Ectodermal cell (in vitro differentiated cells): ENCODE data around the gene DDAH2.

Experiments
- H3K27ac ChIP-seq: 2 replicates; pipeline ENCODE4 v1.7.0; 2013; ENCODE audit warnings: mild to moderate bottlenecking, low read depth, low read length; ENCODE audit not compliant: insufficient read depth, poor library complexity, severe bottlenecking
- H3K27me3 ChIP-seq: 2 replicates; pipeline ENCODE4 v1.7.0; 2013; ENCODE audit warnings: mild to moderate bottlenecking, low read length; ENCODE audit not compliant: insufficient read depth, control insufficient read depth, poor library complexity, severe bottlenecking
- H3K36me3 ChIP-seq: one replicate; pipeline ENCODE4 v1.7.0; 2013; ENCODE audit warnings: low read length; ENCODE audit not compliant: control insufficient read depth, insufficient read depth
- H3K4me1 ChIP-seq: one replicate; pipeline ENCODE4 v1.7.0; 2013; ENCODE audit warnings: low read length; ENCODE audit not compliant: control insufficient read depth, insufficient read depth
- H3K4me3 ChIP-seq: 2 replicates; pipeline ENCODE4 v1.7.0; 2013; ENCODE audit warnings: low read depth, low read length, control low read depth; ENCODE audit not compliant: insufficient read depth
- H3K9me3 ChIP-seq: 2 replicates; pipeline ENCODE4 v1.7.0; 2013; ENCODE audit warnings: mild to moderate bottlenecking, low read length, moderate library complexity; ENCODE audit not compliant: control insufficient read depth
- WGBS, 2 experiments: methylation state at CpG; one replicate each; pipeline ENCODE4 v1.1.7; 2013; ENCODE audit warnings: missing lambda C conversion rate in 2 of 2; 5-methylcytosine and 5-hydroxymethylcytosine counted together

DDAH2 gene

DNA sequence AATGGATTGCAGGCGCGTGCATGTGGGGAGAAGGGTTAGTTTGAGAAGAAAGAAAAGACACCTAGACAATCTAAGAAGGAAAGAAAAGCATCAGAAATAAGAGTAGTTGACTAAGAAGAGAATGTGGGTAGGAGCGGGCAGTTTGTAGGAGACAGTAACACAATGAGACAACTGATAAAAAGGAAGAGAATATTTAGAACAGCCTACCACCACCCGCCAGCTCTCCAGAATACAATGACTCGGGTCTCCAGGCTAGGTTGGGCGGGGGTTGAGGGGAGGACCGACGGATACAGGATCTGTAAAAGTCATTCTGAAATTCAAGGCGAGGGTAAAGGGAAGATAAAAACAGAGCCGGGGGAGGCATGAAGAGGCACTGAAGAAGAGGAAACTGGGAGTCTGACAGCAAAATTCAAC lies 26.7 kb downstream of the DDAH2 start:
- no peaks in the 10 kb centered on the region for H3K36me3 ChIP-seq
- no peaks in the 10 kb centered on the region for H3K9me3 ChIP-seq
- peaks cover 11% of the 10 kb centered on the region for H3K27me3 ChIP-seq
- WGBS, 2 experiments = 4 to 6% methylated on average over 9 to 10 of the region's 10 CpGs
- peak overlapping the region; percentile 88 for H3K4me3 ChIP-seq
- peak overlapping the region; percentile 89 for H3K27ac ChIP-seq
- H3K4me1 ChIP-seq = peaks cover 9% of the 10 kb centered on the region

GRCh38 chr6:31701666-31702404 lies 27.3 kb downstream of the DDAH2 start:
- Histone ChIP-seq H3K36me3 (no peaks in the 10 kb centered on the region), H3K27me3 (peaks cover 6% of the 10 kb centered on the region), H3K4me1 (peaks cover 9% of the 10 kb centered on the region), H3K9me3 (no peaks in the 10 kb centered on the region), H3K4me3 (peak overlapping the region; percentile 88), H3K27ac (no peak overlapping the region)
- 64 to 68% methylated on average over 7 of the region's 7 CpGs for WGBS, 2 experiments

DNA sequence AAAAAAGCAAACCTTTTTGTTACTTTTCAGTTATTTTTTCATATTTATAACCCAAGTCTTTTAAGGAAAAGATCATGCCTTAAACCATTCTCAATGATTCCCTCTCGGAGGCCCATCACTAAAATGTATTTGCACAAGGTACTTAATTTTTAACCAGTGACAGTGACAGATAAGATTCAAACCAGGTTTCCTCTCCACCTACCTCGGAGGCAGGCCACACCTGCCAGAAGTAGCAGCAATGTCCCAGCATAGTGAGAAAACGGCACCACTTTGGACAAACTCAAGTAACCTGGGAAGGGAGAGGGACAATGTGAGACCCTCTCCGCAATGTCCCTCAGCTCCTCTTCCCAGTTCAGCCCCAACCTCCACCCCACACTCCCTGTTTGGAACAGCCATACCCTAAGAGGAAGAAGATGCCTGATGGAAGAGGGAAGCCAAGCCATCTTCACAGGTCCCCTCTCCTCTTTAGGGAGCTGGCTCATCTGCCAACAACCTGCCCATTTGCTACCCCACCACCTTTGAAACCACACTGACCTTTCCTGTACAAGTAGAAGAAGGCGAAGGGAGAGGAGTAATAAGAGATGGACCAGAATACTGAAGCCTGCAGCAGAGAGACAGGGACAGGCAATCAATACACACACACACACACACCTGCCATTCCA lies 28.2 kb downstream of the DDAH2 start:
- WGBS, 2 experiments = 93 to 99% methylated on average over 4 to 5 of the region's 5 CpGs
- Histone ChIP-seq H3K4me1 (peaks cover 9% of the 10 kb centered on the region), H3K27me3 (no peaks in the 10 kb centered on the region), H3K36me3 (no peaks in the 10 kb centered on the region), H3K27ac (no peak overlapping the region), H3K4me3 (no peak overlapping the region), H3K9me3 (no peaks in the 10 kb centered on the region)

DNA sequence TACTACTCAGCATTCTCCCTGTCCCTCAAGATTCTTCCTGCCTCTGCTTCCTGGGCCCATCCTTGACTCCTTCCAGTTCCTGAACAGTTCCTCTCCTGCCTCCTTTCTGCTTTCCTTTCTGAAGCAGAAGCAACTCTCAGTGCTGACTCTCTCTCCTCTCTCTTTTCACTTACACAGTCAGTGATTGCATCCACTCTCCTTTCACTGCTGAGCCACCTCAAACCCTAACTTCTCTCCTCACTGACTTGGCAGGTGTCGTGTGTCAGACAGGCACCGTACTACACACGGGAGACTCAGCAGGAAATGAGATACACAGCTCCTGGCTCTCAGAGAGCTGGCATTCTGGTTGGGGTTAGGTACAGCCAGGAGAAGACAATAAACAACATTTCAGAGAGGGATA lies 31.5 kb downstream of the DDAH2 start:
- H3K4me1 ChIP-seq = peaks cover 9% of the 10 kb centered on the region
- no peaks in the 10 kb centered on the region for H3K9me3 ChIP-seq
- no peak overlapping the region for H3K4me3 ChIP-seq
- peaks cover 12% of the 10 kb centered on the region for H3K36me3 ChIP-seq
- H3K27ac ChIP-seq = no peak overlapping the region
- 87 to 93% methylated on average over 3 of the region's 3 CpGs for WGBS, 2 experiments
- no peaks in the 10 kb centered on the region for H3K27me3 ChIP-seq

DNA sequence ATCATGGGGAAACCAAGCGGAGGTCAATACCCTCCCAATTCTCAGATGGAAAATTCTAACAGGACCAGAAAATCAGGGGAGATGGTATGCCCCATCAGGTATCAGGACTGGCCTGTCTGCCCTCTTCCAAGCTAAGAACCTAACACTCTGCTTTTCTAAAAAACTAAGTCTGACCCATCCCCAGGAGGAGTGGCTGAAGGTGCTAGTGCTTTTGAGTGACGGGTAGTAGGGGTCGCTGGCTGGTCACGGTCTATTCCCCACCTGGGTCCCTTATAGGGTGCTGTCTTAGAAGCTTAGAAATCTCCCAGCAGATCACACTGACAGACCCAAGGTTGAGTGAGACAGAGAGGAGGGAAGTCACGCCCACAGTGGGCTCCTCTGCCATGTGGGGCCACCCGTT lies 35.6 kb downstream of the DDAH2 start:
- H3K36me3 ChIP-seq = peaks cover 12% of the 10 kb centered on the region
- no peaks in the 10 kb centered on the region for H3K4me1 ChIP-seq
- H3K27me3 ChIP-seq = no peaks in the 10 kb centered on the region
- H3K27ac ChIP-seq = no peak overlapping the region
- WGBS, 2 experiments = 93 to 95% methylated on average over 6 of the region's 6 CpGs
- no peaks in the 10 kb centered on the region for H3K9me3 ChIP-seq
- no peak overlapping the region for H3K4me3 ChIP-seq

DNA sequence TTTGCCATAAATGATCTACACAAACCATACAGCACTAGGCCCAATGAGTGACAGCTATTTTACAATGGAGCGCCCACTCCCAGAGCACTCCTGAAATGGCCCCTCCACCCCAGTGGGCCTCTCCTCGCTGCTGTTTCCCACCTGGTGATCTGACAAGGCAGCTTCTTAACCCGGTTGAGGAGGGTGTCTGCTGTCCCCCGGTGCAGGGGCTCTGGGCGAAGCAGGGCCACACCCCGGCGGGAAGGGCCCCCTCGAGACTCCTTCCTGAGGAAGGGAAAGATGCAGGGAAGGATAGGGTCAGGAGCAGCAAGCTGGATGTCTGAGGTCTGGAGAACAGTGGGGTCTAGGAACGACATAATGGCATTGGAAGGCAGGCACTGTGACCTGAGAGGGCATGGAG lies 36.2 kb downstream of the DDAH2 start:
- Histone ChIP-seq H3K4me1 (no peaks in the 10 kb centered on the region), H3K27ac (no peak overlapping the region), H3K36me3 (peaks cover 14% of the 10 kb centered on the region), H3K27me3 (no peaks in the 10 kb centered on the region), H3K9me3 (no peaks in the 10 kb centered on the region), H3K4me3 (no peak overlapping the region)
- WGBS, 2 experiments = 94 to 96% methylated on average over 9 of the region's 9 CpGs

DNA sequence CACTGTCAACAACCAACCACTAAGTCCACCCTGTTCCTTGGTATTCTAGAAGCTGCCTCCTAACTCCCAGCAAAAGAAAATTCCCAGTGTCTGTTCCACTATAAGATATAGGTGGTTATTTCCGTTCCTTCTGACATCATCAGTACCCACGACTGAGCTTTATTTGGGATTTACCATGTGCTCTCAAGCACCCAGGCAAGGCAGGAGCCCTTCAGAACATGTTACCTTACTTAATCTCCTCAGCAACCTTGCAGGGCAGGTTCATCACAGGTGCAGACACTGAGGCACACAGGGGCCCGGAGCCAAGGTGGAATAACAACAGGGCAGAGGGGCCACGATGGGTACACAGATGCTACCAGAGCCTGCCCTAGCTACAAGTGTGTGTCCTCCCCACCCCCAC lies 36.7 kb downstream of the DDAH2 start:
- Histone ChIP-seq H3K27me3 (no peaks in the 10 kb centered on the region), H3K36me3 (peaks cover 19% of the 10 kb centered on the region), H3K4me1 (no peaks in the 10 kb centered on the region), H3K27ac (no peak overlapping the region), H3K4me3 (no peak overlapping the region), H3K9me3 (no peaks in the 10 kb centered on the region)
- 94 to 95% methylated on average over 4 of the region's 4 CpGs for WGBS, 2 experiments

DNA sequence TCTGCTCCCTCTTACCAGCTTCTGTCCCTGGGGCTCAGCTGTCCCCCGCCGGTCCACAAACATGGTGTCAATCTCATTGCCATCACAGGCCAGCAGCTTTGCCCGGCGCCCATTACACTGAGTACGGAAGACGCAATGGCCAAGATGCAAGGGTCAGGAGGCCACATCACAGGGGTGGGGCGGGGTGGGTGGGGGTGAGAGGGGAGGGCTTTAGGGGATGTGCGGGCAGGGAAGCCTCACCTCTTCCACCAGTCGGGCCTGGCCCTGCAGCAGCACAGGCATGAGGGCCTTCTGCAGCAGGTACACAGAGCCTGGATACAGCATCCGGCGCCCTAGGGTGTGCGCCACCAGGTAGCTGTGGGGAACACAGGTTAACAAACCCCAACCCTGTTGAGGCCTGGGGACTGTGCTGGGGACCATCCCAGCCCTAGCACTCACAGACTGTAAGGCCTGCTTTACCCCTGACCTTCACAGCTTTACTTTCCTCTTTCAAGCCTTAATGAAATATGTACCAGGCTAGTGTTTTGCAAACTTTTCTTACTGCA lies 37.5 kb downstream of the DDAH2 start:
- 94 to 95% methylated on average over 12 of the region's 12 CpGs for WGBS, 2 experiments
- H3K27me3 ChIP-seq = no peaks in the 10 kb centered on the region
- no peaks in the 10 kb centered on the region for H3K9me3 ChIP-seq
- H3K27ac ChIP-seq = no peak overlapping the region
- peaks cover 25% of the 10 kb centered on the region for H3K36me3 ChIP-seq
- no peak overlapping the region for H3K4me3 ChIP-seq
- no peaks in the 10 kb centered on the region for H3K4me1 ChIP-seq

GRCh38 chr6:31691078-31691463 lies 38.0 kb downstream of the DDAH2 start:
- no peaks in the 10 kb centered on the region for H3K4me1 ChIP-seq
- 96 to 100% methylated on average over 4 to 5 of the region's 6 CpGs for WGBS, 2 experiments
- H3K4me3 ChIP-seq = no peak overlapping the region
- peaks cover 30% of the 10 kb centered on the region for H3K36me3 ChIP-seq
- H3K27me3 ChIP-seq = no peaks in the 10 kb centered on the region
- H3K9me3 ChIP-seq = no peaks in the 10 kb centered on the region
- H3K27ac ChIP-seq = no peak overlapping the region

DNA sequence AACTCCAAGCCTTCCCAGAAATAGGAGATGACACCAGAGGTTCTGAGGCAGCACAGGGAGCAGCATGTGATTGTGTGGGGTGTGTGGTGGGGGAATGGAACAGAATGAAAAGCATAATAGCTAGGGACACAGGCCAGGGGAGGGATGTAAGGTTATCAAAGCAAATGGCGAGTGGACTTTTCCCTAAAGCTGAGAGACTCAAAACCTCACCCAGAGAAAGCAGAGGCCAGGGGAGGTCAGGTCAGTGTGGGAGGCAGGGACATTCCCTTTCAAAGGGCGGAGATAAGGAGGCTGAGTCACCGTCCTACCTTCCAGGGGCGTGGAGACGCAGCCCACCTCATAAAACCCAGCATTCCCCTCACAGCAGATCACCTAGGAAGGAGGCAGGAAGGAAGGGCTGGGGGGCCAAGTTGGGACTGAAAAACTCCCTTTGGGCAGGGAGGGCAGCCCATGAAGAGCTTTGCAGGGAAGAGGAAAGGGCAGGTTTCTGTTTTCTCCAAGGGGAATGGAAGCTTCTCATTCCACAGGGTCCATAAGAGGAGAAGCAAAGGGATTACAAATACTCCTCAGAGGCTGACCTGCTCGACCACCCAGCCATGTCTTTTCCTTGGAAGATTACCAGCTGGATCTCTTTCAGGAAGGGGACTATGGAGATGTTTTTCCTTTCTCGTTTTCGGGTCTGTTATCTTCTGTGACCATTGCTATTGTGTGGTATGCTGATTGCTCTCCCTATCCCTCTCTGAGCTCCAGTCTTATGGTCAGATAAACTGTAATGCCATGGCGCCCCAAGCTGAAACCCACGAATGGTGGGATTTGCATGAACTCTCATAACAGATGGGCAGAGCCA lies 38.6 kb downstream of the DDAH2 start:
- Histone ChIP-seq H3K4me3 (no peak overlapping the region), H3K27me3 (no peaks in the 10 kb centered on the region), H3K36me3 (peaks cover 30% of the 10 kb centered on the region), H3K4me1 (no peaks in the 10 kb centered on the region), H3K27ac (no peak overlapping the region), H3K9me3 (no peaks in the 10 kb centered on the region)
- WGBS, 2 experiments = 92 to 93% methylated on average over 8 to 10 of the region's 10 CpGs
